NCI-H526 (cell line): ENCODE measurements around the gene EIPR1.
A peak's percentile ranks its signal among the peaks of the same experiment; 100 is the strongest.
"Not testable (repeated sequence)": the region's sequence is repeated elsewhere in the genome, so short reads cannot be mapped to it uniquely, and the experiment has no call there.

ENCODE experiments used
- DNase-seq, 2 experiments: peaks; one replicate each; lab custom pipeline; 2025; lab: John Stamatoyannopoulos, UW

EIPR1 gene

DNA sequence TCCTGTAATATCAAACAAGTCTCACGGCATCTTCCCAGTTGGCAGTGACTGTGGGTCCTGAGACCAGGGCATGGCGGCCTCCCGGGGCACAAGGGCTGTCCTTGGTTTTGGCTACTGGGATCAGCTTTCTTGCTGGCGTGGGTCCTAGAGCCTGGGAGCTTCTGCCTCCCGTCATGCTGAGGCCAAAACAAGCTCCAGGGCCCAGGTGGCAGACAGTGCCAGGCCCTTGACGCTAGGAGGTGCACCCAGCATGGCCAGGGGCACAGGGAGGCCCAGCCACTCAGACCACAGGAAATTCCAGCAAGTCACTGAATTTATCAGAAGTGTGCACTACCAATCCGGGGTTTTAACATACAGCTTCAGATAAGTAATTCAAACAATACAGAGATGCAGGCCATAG, 184.7 kb downstream of the EIPR1 start:
- no peak for DNase-seq

- DNase-seq: no peak
Measured at GRCh38 chr2:3192281-3192818, 185.3 kb downstream of the EIPR1 start.

GRCh38 chr2:3189961-3190360, 187.7 kb downstream of the EIPR1 start:
- no peak for DNase-seq

DNA sequence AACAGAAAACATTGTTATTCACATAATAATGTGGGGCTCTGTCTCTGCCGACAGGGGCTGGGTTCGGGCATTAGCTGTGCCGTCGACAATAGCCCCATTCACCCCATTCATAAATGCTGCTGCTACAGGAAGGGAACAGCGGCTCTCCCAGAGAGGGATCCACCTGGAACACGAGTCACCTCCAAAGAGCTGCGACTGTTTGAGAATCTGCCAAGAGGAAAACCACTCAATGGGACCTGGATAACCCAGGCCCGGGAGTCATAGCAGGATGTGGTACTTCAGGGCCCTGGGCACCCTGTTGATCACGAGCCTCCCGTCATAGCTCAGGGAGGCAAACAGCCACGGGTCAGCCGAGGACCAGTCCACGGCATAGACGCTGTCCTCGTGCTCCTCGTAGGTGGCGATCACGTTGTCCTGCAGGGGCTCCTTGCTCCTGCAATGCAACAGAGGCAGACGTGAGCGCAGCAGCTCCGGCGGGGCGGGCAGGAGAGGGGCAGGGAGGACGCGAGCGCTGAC, 188.5 kb downstream of the EIPR1 start:
- DNase-seq: no peak

GRCh38 chr2:3188405-3188946, 189.1 kb downstream of the EIPR1 start:
- DNase-seq: no peak

GRCh38 chr2:3187467-3187866, 190.2 kb downstream of the EIPR1 start:
- no peak for DNase-seq

GRCh38 chr2:3186766-3187165, 190.9 kb downstream of the EIPR1 start:
- no peak for DNase-seq

DNA sequence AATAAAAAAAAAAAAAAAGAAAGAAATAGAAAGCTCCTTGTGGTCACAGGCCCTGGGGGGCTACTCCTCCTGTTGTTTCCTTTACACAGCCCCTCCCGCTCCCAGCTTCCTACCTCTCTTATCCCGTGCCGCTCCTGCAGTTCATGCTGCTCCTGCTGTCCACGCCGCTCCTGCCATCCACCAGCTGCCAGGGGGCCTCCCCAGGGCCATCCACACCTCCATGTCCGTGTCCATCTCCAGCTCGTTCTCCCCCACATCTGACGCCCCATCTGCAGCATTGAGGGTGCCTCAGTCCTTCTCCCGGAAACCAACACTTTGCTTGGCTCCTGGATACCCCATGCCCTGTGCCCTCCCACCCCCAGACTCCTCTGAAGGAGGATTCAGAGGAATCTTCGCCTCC, 191.7 kb downstream of the EIPR1 start:
- no peak for DNase-seq

GRCh38 chr2:3185256-3185655, 192.4 kb downstream of the EIPR1 start:
- no peak for DNase-seq

DNA sequence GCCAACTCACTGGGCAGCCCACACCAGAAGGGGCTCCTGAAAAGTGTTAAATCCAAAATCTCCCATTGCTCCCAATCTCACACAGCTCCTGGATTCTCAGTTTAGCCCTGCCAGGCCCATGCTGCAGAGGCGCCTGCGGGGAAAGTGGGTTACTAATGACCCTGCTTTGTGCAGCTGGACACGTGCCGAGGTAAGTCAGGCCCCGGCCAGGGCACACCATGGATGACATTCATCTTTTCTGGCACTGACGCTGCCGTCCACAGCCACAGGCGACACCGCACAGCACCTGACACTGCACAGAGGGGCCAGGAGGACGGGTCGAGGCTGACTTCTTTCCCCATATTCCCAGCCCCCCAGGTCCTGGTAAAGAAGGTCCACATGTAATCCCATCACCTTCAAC, 193.5 kb downstream of the EIPR1 start:
- no peak for DNase-seq

GRCh38 chr2:3183766-3184165, 193.9 kb downstream of the EIPR1 start:
- DNase-seq: no peak

DNA sequence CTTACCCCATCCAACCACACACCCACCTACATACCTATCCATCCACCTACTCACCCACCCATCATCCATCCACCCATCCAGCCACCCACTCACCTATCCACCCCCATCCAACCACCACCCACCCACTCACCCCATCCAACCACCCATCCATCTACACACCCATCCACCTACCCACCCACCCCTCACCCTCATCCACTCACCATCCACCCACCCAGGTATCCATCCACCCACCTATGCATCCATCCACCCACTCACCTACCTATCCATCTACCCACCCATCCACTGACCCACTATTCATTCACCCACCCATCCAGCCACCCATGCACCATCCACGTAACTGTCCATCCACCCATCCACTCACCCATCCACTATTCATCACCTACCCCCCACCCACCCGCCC, 194.8 kb downstream of the EIPR1 start:
- no peak for DNase-seq

DNA sequence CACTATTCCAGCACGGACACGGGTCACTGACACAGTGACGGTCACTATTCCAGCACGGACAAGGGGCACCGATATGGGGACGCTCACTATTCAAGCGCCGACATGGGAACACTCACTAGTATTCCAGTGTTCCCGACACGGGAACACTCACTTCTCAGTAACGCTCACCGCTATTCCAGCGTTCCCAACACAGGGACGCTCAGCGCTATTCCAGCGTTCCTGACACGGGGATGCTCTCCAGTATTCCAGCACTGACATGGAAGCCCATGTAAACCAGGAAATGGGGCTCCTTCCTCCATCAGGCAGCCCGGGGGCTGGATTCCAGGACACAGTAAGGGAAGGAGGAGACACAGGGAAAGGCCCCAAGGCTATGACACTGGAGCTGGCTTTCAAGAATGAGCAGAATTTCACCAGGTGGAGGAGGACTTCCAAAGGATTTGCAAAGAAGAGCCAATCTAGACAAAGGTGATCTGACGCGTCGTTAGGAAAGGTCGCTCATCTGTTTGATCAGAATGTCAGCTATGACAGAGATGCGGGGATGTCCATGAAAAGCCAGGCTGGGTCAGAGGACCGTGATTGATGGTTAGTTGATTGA, 196.1 kb downstream of the EIPR1 start:
- DNase-seq: no peak

DNA sequence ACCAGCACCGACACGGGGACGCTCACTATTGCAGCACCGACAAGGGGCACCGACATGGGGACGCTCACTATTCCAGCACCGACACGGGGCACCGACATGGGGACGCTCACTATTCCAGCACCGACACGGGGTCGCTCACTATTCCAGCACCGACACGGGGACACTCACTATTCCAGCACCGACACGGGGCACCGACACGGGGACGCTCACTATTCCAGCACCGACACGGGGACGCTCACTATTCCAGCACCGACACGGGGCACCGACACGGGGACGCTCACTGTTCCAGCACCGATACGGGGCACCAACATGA, 196.8 kb downstream of the EIPR1 start:
- DNase-seq: not testable (repeated sequence)

- no peak for DNase-seq
Measured at GRCh38 chr2:3180082-3180908, 197.3 kb downstream of the EIPR1 start.

GRCh38 chr2:3179626-3180025, 198.0 kb downstream of the EIPR1 start:
- no peak for DNase-seq

DNA sequence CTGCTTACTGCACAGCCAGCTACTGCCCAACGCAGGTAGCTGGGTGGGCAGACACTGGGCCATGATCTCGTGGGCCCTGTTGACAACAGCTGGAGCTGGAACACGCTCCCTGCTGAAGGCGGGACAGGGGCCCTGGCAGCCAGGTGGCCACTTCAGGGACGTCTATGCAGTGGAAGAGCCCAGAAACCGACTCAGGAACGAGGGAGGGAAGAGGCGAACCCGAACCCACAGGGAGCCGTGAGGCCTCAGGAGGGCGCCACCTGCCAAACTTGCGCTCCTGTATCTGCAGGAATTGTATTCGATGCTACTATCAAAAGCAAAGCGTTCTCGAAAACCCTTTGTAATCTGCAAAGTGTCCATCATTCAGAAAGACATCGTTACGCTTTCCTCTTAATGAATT, 198.4 kb downstream of the EIPR1 start:
- peak in 1 of 2 experiments; percentile 40 for DNase-seq

GRCh38 chr2:3178578-3179031, 199.0 kb downstream of the EIPR1 start:
- DNase-seq: no peak

DNA sequence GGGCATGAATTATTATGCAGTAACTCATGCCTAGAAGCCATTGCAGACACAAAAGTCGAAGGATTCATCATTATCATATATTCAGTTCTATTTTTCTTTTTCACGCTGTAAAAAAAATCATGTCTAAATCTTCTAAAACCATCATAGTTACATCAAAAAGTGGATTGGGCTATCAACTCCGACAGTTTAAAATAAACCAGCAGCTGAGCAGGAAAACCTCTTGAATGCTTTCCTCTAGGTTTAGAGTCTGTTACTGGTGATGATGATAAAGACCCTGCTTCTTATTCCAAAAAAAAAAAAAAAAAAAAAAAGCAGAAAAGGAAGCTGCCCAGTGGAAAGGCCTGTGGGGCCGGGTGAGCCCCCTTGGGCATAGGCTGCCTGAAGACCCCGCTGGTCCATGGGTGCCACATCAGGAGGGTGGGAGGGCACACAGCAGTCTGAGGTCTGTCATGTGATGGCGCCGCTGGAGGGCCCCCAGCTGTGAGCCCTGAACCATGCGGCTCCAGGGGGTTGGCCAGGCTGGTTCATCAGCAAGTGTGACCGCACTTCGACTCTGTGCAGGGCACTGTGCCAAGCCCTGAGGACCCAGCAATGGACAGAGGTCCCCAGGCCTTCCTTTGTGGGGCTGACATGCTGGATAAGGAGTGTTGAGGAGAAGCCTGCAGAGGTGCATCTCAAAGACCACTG, 199.6 kb downstream of the EIPR1 start:
- no peak for DNase-seq

DNA sequence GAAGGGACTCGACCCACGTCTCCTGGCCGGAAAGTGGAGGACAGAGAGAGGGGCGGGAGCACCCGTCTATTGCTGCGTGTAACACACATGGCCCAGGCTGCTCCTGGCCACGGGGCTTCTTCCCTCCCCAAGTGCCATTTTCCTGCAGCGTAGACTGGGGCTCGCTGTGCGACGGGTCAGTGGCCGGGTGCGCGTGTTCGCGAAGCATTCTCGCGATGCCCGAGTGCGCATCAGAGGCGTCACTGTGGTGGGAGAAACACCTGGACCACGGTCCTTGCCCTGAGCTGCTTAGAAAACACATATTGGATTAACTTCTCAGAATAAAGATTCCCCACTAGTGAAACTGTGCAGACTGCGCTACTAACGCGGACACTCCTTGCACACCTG, 200.8 kb downstream of the EIPR1 start:
- no peak for DNase-seq

DNA sequence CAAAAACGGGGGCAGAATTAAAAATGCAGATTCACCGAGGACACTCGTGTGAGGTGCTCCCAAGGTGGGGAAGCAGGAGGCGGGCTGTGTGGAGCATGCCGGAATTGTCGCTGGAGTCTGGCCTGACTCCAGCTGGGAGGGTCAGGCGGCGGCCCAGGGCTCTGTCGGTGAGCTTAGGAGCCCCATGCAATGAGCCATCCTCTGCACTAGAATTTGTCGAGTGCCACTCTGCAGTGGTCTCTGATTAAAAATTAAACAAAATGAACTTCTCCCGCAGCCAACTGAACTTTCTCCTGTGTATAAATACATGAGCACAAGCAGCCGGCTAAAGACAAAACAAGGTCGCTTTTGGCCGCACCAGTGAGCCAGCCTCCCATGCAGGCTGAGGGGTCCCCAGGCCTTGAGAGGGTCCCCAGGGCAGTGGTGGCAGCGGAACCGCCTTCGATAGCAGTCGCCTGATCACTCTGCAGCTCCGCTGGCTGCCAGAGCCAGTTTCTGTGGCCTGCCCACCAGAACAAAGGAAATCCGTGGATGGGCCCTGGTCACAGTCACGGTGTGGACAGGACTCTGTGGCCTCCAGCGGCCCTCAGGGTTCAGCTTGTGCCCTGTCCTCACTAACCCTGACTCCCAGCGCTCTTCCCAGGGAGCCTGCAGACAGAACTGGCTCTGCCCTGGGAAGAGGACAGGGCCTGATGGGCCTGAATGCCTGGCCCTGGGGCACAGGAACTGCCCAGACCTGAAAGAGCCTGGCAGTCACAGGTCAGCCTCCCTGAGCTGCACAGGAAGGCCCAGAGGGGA, 201.3 kb downstream of the EIPR1 start:
- DNase-seq: no peak

DNA sequence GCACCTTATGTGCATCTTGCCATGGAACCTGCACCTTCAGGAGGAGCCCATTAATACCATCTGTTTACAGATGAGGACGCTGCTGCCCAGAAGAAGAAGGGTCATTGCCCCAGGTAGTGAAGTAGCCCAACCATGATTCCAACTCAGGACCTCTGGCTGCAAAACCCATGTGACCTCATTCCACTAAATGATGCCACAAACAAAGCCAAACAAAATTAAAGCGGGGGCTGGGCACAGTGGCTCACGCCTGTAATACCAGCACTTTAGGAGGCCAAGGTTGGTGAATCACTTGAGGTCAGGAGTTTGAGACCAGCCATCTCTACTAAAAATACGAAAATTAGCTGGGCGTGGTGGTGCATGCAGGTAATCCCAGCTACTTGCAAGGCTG, 202.1 kb downstream of the EIPR1 start:
- DNase-seq: no peak
